CD8-positive, alpha-beta memory T cell (primary cell): ENCODE measurements around the gene SHC4. TPM values are rescaled to one million over a fixed set of nuclear protein-coding genes. Genes with fewer than 3 reads are reported as not detected.

Source experiments
- CTCF ChIA-PET: fragments of 350-600 bp; sonication (Branson Sonifier 250); formaldehyde crosslinking; loops from one replicate; lab custom pipeline; 2021; ENCODE audit warnings: antibody characterized with exemption; lab: Charles Lee
- POLR2A ChIA-PET: fragments of 350-600 bp; sonication (Branson Sonifier 250); formaldehyde crosslinking; loops from one replicate; lab custom pipeline; 2021; ENCODE audit warnings: antibody characterized with exemption; lab: Charles Lee
- DNase-seq, 5 donors: peaks; one replicate each; pipeline versions ENCODE4 v3.0.0 to v3.0.0-alpha.2; 2020 to 2022; ENCODE audit warnings: mixed read lengths in 1 of 5
- H3K27ac ChIP-seq: one replicate; pipeline ENCODE4 v1.7.0; 2013; ENCODE audit warnings: low read depth, mild to moderate bottlenecking, low read length, moderate library complexity
- H3K27me3 ChIP-seq: 2 replicates; pipeline ENCODE4 v1.7.0; 2013; ENCODE audit warnings: low read length, mild to moderate bottlenecking; ENCODE audit not compliant: insufficient read depth, poor library complexity, severe bottlenecking
- H3K36me3 ChIP-seq: 2 replicates; pipeline ENCODE4 v1.7.0; 2013; ENCODE audit warnings: mild to moderate bottlenecking, low read length, moderate library complexity; ENCODE audit not compliant: insufficient read depth
- H3K4me1 ChIP-seq: 2 replicates; pipeline ENCODE4 v1.7.0; 2013; ENCODE audit warnings: mild to moderate bottlenecking, low read length, moderate library complexity; ENCODE audit not compliant: insufficient read depth
- H3K4me3 ChIP-seq: 2 replicates; pipeline ENCODE4 v1.7.0; 2013; ENCODE audit warnings: mild to moderate bottlenecking, low read length
- H3K9me3 ChIP-seq: 2 replicates; pipeline ENCODE4 v1.7.0; 2013; ENCODE audit warnings: mild to moderate bottlenecking, low read length
- H3K27ac Mint-ChIP-seq, 8 donors: one replicate each; pipeline ENCODE4 v1.8.0; 2020 to 2021; ENCODE audit warnings: mixed read lengths in 8 of 8, mild to moderate bottlenecking in 6 of 8, inconsistent platforms in 3 of 8, moderate library complexity in 3 of 8
- H3K27me3 Mint-ChIP-seq, 2 donors: one replicate each; pipeline ENCODE4 v1.8.0; 2020 to 2021; ENCODE audit warnings: mixed read lengths in 2 of 2, mild to moderate bottlenecking in 1 of 2, moderate library complexity in 1 of 2
- H3K36me3 Mint-ChIP-seq, 3 donors: one replicate each; pipeline ENCODE4 v1.8.0; 2020 to 2021; ENCODE audit warnings: mixed read lengths in 3 of 3, inconsistent platforms in 1 of 3, mild to moderate bottlenecking in 1 of 3
- H3K4me1 Mint-ChIP-seq, 3 donors: one replicate each; pipeline ENCODE4 v1.8.0; 2020 to 2021; ENCODE audit warnings: mixed read lengths in 3 of 3, inconsistent platforms in 1 of 3, mild to moderate bottlenecking in 1 of 3
- H3K4me3 Mint-ChIP-seq, 7 donors: one replicate each; pipeline ENCODE4 v1.8.0; 2020 to 2021; ENCODE audit warnings: mixed read lengths in 7 of 7, mild to moderate bottlenecking in 6 of 7, moderate library complexity in 4 of 7, inconsistent platforms in 2 of 7
- H3K9me3 Mint-ChIP-seq, 5 donors: one replicate each; pipeline ENCODE4 v1.8.0; 2020 to 2022; ENCODE audit warnings: mixed read lengths in 5 of 5, mild to moderate bottlenecking in 3 of 5, moderate library complexity in 2 of 5, inconsistent platforms in 1 of 5
- polyA plus RNA-seq: library from polyadenylated mRNA; unstranded; fragments of 300-500 nt; fragmentation: Illumina TruSeq; gene quantifications from one replicate; pipeline ENCODE4 v1.2.3, GENCODE V29; 2021
- total RNA-seq, 2 experiments: library from RNA; stranded (reverse); gene quantifications; one replicate each; pipeline ENCODE4 v1.2.3, GENCODE V29; 2021

Gene SHC4
- total and polyA plus RNA-seq, 3 experiments from 2014 or later: 5.0 to 5.7 TPM; not detected in 1

DNA sequence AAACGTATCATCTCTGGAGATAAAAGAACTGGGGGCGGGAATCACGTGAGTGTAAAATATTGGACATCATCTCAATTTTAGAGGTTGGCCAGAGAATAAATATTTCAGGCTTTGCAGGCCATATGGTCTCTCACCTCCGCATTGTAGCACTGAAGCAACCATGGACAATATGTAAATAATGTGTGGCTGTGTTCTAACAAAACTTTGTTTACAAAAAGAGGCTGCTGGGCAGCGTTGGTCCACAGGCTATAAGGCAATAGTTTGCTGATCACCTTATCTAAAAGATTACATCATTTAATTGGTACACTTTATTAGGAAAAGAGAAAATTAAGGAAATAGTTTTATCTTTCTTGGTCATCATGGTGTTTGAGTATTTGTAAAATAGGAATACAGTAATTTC, 22.5 kb upstream of the SHC4 start:
- Mint-ChIP-seq H3K4me1 (no peaks in the 10 kb centered on the region), H3K36me3 (peaks cover 4 to 18% (median 11%) of the 10 kb centered on the region in 3 donors), H3K4me3 (no peak overlapping the region), H3K9me3 (no peaks in the 10 kb centered on the region), H3K27me3 (peaks cover 3 to 10% of the 10 kb centered on the region in 2 donors), H3K27ac (peak overlapping the region in 1 of 8 donors; percentile 35)
- DNase-seq: no peak
- Histone ChIP-seq H3K27ac (no peak overlapping the region), H3K9me3 (no peaks in the 10 kb centered on the region), H3K27me3 (no peaks in the 10 kb centered on the region), H3K36me3 (no peaks in the 10 kb centered on the region), H3K4me1 (no peaks in the 10 kb centered on the region), H3K4me3 (no peak overlapping the region)
- ChIA-PET CTCF (interaction anchor here (1.7 to 1.8 kb wide), 2 partner anchors 10 to 14 kb away, joined by 5 to 10 read pairs; no protein-coding TSS in a partner anchor), POLR2A (no interaction called here)

DNA sequence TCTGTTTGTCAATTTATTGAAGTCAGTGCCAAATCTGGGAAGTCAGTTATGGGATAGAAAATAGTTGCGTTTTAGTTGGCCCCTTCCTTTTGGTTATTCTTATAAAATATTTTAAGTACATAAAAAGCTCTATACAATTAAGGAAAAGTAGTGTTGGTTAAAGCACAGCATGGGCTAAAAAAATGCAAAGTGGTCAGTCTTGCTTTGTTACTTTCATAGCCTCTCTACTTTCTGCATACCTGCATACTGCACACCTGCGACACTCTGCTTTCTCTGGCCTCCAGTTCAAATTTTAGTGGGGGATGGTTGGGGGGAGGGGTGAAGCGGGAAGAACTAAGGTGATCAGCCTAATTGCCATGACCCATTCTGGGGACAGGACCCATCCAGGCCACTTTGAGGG, 21.8 kb upstream of the SHC4 start:
- H3K9me3 ChIP-seq: no peaks in the 10 kb centered on the region
- H3K27me3 ChIP-seq: no peaks in the 10 kb centered on the region
- Mint-ChIP-seq H3K4me3 (no peak overlapping the region), H3K27me3 (peaks cover 3 to 10% of the 10 kb centered on the region in 2 donors), H3K27ac (no peak overlapping the region), H3K36me3 (peaks cover 3 to 14% (median 7%) of the 10 kb centered on the region in 3 donors), H3K9me3 (no peaks in the 10 kb centered on the region), H3K4me1 (no peaks in the 10 kb centered on the region)
- CTCF ChIA-PET: interaction anchor here (1.8 kb wide), 2 partner anchors 10 to 13 kb away, joined by 5 to 11 read pairs; no protein-coding TSS in a partner anchor
- H3K4me3 ChIP-seq: no peak overlapping the region
- H3K4me1 ChIP-seq: no peaks in the 10 kb centered on the region
- no peak for DNase-seq
- no peaks in the 10 kb centered on the region for H3K36me3 ChIP-seq
- no peak overlapping the region for H3K27ac ChIP-seq
- POLR2A ChIA-PET: interaction anchor here (0.7 kb wide), 1 partner anchor 1778 kb away, joined by 5 read pairs; no protein-coding TSS in a partner anchor

DNA sequence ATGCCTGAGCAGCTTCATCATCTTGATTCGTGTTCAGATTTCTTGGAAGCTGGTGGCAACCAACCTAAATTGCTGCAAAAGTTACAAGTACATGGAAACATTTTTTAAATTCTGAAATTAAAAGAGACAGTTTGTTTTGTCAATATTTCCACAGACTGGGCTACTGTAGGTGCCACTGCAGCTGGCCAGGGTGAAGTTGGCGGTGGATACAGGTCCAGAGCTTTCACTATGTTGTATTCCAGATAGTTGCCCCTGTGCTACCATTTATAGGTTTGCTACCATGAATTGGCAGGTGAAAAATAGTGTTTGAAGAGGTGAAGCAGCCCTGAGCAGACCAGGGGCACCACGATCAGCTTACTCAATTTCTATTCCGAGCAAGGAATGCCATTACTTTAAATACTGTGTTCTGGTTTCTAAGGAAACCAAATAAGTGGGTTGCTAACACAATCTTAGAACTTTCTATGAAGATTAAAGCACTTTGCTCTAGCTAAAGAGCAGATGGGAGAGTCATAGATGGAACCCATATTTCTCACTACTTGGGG, 21.2 kb upstream of the SHC4 start:
- Mint-ChIP-seq H3K27ac (peak overlapping the region in 2 of 8 donors; percentile 19 to 54), H3K27me3 (peaks cover 3 to 14% of the 10 kb centered on the region in 2 donors), H3K9me3 (no peaks in the 10 kb centered on the region), H3K4me3 (no peak overlapping the region), H3K36me3 (peaks cover 0 to 8% (median 3%) of the 10 kb centered on the region in 3 donors), H3K4me1 (no peaks in the 10 kb centered on the region)
- Histone ChIP-seq H3K4me3 (no peak overlapping the region), H3K27me3 (no peaks in the 10 kb centered on the region), H3K4me1 (no peaks in the 10 kb centered on the region), H3K9me3 (no peaks in the 10 kb centered on the region), H3K27ac (no peak overlapping the region), H3K36me3 (no peaks in the 10 kb centered on the region)
- CTCF ChIA-PET: interaction anchor here (1.8 kb wide), 2 partner anchors 9 to 12 kb away, joined by 5 to 11 read pairs; no protein-coding TSS in a partner anchor
- no peak for DNase-seq
- POLR2A ChIA-PET: interaction anchor here (0.7 kb wide), 1 partner anchor 1779 kb away, joined by 5 read pairs; no protein-coding TSS in a partner anchor

DNA sequence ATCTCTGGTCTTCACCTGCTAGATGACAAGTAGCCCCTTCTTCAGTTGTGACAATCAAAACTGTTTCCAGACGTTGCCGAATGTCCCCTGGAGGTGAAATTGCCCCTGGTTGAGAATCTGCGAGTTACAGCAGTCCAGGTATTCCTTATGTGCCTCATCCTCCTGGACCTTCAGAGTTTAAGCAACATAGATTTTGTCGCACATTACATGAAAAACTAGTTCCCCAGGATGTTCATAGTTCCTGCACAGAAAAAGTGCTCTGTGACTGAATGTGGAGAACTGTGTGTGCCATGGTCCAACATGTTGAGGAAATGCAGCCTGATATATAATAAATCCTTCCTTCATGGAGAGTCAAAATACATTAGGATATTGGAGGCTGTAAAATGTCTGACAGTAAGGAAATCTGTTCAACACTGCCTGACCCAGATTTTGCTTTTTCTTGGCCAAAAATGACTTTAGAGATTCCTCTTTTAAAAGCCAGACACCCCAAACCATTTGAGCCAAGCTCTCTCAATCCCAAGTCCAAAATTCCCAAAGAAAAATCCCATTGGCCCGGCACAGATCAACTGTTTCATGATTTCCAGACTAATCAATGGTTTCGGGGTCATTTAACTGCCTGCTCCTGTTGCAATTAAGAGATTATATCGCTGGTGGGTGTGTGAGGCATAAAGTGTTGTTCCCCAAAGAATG, 20.4 kb upstream of the SHC4 start:
- Histone ChIP-seq H3K4me3 (no peak overlapping the region), H3K27ac (no peak overlapping the region), H3K9me3 (no peaks in the 10 kb centered on the region), H3K4me1 (no peaks in the 10 kb centered on the region), H3K36me3 (no peaks in the 10 kb centered on the region), H3K27me3 (no peaks in the 10 kb centered on the region)
- no peak for DNase-seq
- H3K27me3 Mint-ChIP-seq: peaks cover 3 to 19% of the 10 kb centered on the region in 2 donors
- H3K9me3 Mint-ChIP-seq: no peaks in the 10 kb centered on the region
- no peaks in the 10 kb centered on the region for H3K4me1 Mint-ChIP-seq
- POLR2A ChIA-PET: no interaction called here
- peaks cover 0 to 6% (median 3%) of the 10 kb centered on the region in 3 donors for H3K36me3 Mint-ChIP-seq
- H3K4me3 Mint-ChIP-seq: no peak overlapping the region
- H3K27ac Mint-ChIP-seq: no peak overlapping the region
- CTCF ChIA-PET: interaction anchor here (1.8 kb wide), 2 partner anchors 9 to 11 kb away, joined by 5 to 11 read pairs; no protein-coding TSS in a partner anchor

DNA sequence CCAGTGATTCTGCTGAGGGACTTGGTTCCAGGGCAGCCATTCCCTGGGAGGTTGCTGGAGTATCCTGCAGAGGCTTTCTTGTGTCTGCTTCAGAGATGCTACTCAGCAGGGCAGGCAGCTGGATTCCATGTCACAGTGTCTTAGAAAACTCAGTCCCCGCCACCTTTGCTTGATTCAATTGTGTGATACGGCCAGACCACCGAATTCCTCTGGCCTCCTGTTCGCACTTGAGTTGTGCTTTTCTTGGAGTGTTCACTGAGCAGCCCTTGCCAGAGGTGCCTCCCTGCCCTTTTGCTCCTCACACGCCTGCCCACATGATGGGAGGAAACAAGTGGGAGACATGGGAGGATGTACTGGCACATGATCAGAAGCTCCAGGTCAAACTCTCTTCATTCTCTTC, 19.6 kb upstream of the SHC4 start:
- Mint-ChIP-seq H3K27me3 (peaks cover 9 to 24% of the 10 kb centered on the region in 2 donors), H3K4me3 (no peak overlapping the region), H3K36me3 (peaks cover 0 to 4% (median 3%) of the 10 kb centered on the region in 3 donors), H3K9me3 (no peaks in the 10 kb centered on the region), H3K27ac (no peak overlapping the region), H3K4me1 (no peaks in the 10 kb centered on the region)
- no peak for DNase-seq
- Histone ChIP-seq H3K4me3 (no peak overlapping the region), H3K27me3 (no peaks in the 10 kb centered on the region), H3K36me3 (no peaks in the 10 kb centered on the region), H3K9me3 (no peaks in the 10 kb centered on the region), H3K27ac (no peak overlapping the region), H3K4me1 (no peaks in the 10 kb centered on the region)
- ChIA-PET POLR2A (no interaction called here), CTCF (no interaction called here)

DNA sequence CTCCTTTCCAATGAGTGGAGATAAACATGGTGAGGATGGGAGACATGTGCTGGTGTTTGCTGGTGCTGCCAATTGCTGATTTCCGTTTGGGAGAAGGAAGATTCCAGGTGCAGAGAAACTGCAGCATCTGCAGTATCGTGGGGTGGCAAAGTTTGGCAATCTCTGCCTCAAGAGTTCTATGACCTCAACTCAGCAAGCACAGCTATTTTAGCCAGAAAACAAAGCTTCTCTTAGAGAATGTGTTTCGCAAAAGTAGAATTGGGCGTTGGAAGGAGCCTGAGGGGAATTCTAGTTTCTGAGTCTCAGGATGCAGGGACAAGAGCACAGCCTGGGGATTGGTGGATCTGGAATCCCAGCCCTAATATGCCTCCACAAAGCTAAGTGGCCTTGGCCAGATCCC, 18.2 kb upstream of the SHC4 start:
- Mint-ChIP-seq H3K27me3 (peaks cover 9 to 29% of the 10 kb centered on the region in 2 donors), H3K27ac (no peak overlapping the region), H3K4me3 (no peak overlapping the region), H3K9me3 (no peaks in the 10 kb centered on the region), H3K36me3 (peaks cover 0 to 3% (median 0%) of the 10 kb centered on the region in 3 donors), H3K4me1 (no peaks in the 10 kb centered on the region)
- no peaks in the 10 kb centered on the region for H3K4me1 ChIP-seq
- ChIA-PET POLR2A (no interaction called here), CTCF (no interaction called here)
- no peak overlapping the region for H3K27ac ChIP-seq
- no peak overlapping the region for H3K4me3 ChIP-seq
- no peak for DNase-seq
- no peaks in the 10 kb centered on the region for H3K36me3 ChIP-seq
- no peaks in the 10 kb centered on the region for H3K9me3 ChIP-seq
- H3K27me3 ChIP-seq: no peaks in the 10 kb centered on the region

DNA sequence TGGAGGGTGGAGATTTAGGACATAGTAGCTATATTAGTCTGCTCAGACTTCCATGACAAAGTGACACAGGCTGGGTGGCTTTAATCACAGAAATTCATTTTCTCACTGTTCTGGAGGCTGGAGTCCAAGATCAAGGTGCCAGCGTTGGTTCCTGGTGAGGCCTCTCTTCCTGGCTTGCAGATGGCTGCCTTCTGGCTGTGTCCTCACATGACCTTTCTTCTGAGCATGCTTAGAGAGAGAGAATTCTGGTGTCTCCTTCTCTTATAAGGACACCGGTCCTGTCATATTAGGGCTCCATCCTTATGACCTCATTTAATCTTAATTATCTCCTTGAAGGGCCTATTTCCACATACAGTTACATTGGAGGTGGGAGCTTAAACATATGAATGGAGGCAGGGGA, 14.9 kb upstream of the SHC4 start:
- Histone ChIP-seq H3K27me3 (peaks cover 8% of the 10 kb centered on the region), H3K4me1 (peaks cover 3% of the 10 kb centered on the region), H3K4me3 (no peak overlapping the region), H3K9me3 (no peaks in the 10 kb centered on the region), H3K27ac (no peak overlapping the region), H3K36me3 (no peaks in the 10 kb centered on the region)
- H3K4me1 Mint-ChIP-seq: peaks cover 1 to 5% (median 4%) of the 10 kb centered on the region in 3 donors
- peaks cover 0 to 3% (median 0%) of the 10 kb centered on the region in 3 donors for H3K36me3 Mint-ChIP-seq
- no peaks in the 10 kb centered on the region for H3K9me3 Mint-ChIP-seq
- no peak overlapping the region for H3K4me3 Mint-ChIP-seq
- ChIA-PET POLR2A (no interaction called here), CTCF (no interaction called here)
- peak overlapping the region in 1 of 8 donors; percentile 61 for H3K27ac Mint-ChIP-seq
- H3K27me3 Mint-ChIP-seq: peaks cover 20 to 42% of the 10 kb centered on the region in 2 donors
- no peak for DNase-seq
